SU-DHL-6 (cell line): ENCODE measurements around the gene SEMA4C.

Source experiments
- H2AFZ ChIP-seq: fragments of 200-600 bp; sonication (generic); 2 replicates; pipeline ENCODE4 v1.6.1; 2014; ENCODE audit warnings: low read depth, mild to moderate bottlenecking, moderate library complexity, mixed read lengths, antibody characterized with exemption, low read length; ENCODE audit not compliant: severe bottlenecking
- H3F3A ChIP-seq: fragments of 200-600 bp; shearing (Covaris generic); 2 replicates; pipeline ENCODE4 v1.6.0; 2016; ENCODE audit warnings: antibody characterized with exemption, mild to moderate bottlenecking; ENCODE audit not compliant: insufficient read depth
- H3K27ac ChIP-seq: fragments of 200-600 bp; sonication (generic); 2 replicates; pipeline ENCODE4 v1.5.1; 2016; ENCODE audit warnings: low read depth, mild to moderate bottlenecking, low read length, moderate library complexity, mixed read lengths
- H3K27me3 ChIP-seq: fragments of 200-600 bp; sonication (generic), shearing (Covaris generic); 2 replicates; pipeline ENCODE4 v1.6.0; 2014; ENCODE audit warnings: mild to moderate bottlenecking, low read length
- H3K36me3 ChIP-seq: fragments of 200-600 bp; sonication (generic); 2 replicates; pipeline ENCODE4 v1.6.1; 2014; ENCODE audit warnings: mild to moderate bottlenecking, low read length, mixed read lengths
- H3K4me2 ChIP-seq: fragments of 300-600, 200-600 bp; shearing (Covaris generic), sonication (generic); 2 replicates; pipeline ENCODE4 v1.6.0; 2014; ENCODE audit warnings: low read length, low read depth, mild to moderate bottlenecking; ENCODE audit not compliant: poor library complexity, severe bottlenecking
- H3K4me3 ChIP-seq: fragments of 200-600 bp; sonication (generic); 2 replicates; pipeline ENCODE4 v1.5.1; 2014; ENCODE audit warnings: antibody characterized with exemption, low read length, mild to moderate bottlenecking, mixed read lengths; ENCODE audit not compliant: insufficient read depth, poor library complexity, severe bottlenecking
- H3K79me2 ChIP-seq: fragments of 200-600 bp; sonication (generic); 2 replicates; pipeline ENCODE4 v1.6.1; 2014; ENCODE audit warnings: mild to moderate bottlenecking, low read length, moderate library complexity; ENCODE audit not compliant: insufficient read depth
- H3K9ac ChIP-seq: fragments of 200-600 bp; sonication (generic); 2 replicates; pipeline ENCODE4 v1.7.0; 2014; ENCODE audit warnings: mild to moderate bottlenecking, low read length
- H3K9me2 ChIP-seq: fragments of 200-600 bp; sonication (generic); replicated peaks from 2 replicates; pipeline ENCODE4 v1.6.1; 2014; ENCODE audit warnings: low read length; ENCODE audit not compliant: insufficient read depth
- H3K9me3 ChIP-seq: fragments of 200-600 bp; sonication (generic); 2 replicates; pipeline ENCODE4 v1.6.1; 2014; ENCODE audit warnings: low read length, mixed read lengths; ENCODE audit not compliant: insufficient read depth
- H4K20me1 ChIP-seq: fragments of 200-600 bp; sonication (generic); 2 replicates; pipeline ENCODE4 v1.6.1; 2014; ENCODE audit warnings: low read depth, mild to moderate bottlenecking, antibody characterized with exemption, low read length, moderate library complexity, mixed read lengths
- EZH2phosphoT487 ChIP-seq: fragments of 200-600 bp; sonication (generic), shearing (Covaris generic); conservative IDR thresholded peaks from 2 replicates; pipeline ENCODE4 v1.6.1; 2018; ENCODE audit warnings: mild to moderate bottlenecking, antibody characterized with exemption, low read length, moderate library complexity, mixed read lengths
- TF ChIP-seq, protein P1 (sequence below): fragments of 200-600 bp; sonication (generic); IDR thresholded peaks from one replicate; pipeline ENCODE4 v1.5.1; 2017; ENCODE audit warnings: antibody characterized with exemption, mild to moderate bottlenecking, low read length, moderate library complexity; ENCODE audit not compliant: insufficient read depth, poor library complexity, severe bottlenecking

The SEMA4C gene

DNA sequence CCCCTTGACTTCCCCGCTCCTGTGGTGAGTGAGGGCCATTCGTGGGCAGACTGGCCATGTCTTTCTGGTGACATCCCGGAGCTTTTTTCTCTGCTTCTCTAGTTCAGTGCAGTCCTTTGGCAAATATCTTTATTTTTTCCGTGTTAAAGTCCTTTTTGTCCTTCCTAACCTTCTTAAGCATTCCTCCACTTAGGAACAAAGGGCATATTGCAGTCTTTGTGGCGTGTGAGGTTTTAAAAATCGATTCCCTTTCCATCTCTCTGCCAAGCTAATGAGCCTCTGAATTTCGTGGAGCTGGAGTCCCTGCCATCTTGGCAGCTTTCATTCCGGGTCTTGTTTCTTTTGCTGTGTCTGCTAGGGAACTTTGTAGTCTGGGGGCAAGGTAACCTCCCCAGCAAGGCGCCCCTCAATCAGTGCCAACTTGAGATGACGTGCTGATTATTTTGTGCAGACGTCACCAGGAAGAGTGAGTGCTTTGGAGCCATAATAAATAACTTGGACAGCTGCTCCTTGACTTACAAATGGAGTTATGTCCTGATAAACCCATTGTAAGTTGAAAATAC lies 48.7 kb downstream of the SEMA4C start:
- Histone ChIP-seq H3K9ac (no peak overlapping the region), H2AFZ (no peak overlapping the region), H3K36me3 (no peaks in the 10 kb centered on the region), H3K27me3 (no peaks in the 10 kb centered on the region), H3K9me3 (no peaks in the 10 kb centered on the region), H3K4me3 (no peak overlapping the region), H3K79me2 (peaks cover 51% of the 10 kb centered on the region), H3K27ac (no peak overlapping the region), H3F3A (no peaks in the 10 kb centered on the region), H3K9me2 (no peaks in the 10 kb centered on the region), H4K20me1 (no peaks in the 10 kb centered on the region; the same call in 1 of the 2 replicates), H3K4me2 (no peak overlapping the region)
- TF ChIP-seq EZH2phosphoT487, result no peak
- TF ChIP-seq, protein P1, sequence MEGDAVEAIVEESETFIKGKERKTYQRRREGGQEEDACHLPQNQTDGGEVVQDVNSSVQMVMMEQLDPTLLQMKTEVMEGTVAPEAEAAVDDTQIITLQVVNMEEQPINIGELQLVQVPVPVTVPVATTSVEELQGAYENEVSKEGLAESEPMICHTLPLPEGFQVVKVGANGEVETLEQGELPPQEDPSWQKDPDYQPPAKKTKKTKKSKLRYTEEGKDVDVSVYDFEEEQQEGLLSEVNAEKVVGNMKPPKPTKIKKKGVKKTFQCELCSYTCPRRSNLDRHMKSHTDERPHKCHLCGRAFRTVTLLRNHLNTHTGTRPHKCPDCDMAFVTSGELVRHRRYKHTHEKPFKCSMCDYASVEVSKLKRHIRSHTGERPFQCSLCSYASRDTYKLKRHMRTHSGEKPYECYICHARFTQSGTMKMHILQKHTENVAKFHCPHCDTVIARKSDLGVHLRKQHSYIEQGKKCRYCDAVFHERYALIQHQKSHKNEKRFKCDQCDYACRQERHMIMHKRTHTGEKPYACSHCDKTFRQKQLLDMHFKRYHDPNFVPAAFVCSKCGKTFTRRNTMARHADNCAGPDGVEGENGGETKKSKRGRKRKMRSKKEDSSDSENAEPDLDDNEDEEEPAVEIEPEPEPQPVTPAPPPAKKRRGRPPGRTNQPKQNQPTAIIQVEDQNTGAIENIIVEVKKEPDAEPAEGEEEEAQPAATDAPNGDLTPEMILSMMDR, result no peak

DNA sequence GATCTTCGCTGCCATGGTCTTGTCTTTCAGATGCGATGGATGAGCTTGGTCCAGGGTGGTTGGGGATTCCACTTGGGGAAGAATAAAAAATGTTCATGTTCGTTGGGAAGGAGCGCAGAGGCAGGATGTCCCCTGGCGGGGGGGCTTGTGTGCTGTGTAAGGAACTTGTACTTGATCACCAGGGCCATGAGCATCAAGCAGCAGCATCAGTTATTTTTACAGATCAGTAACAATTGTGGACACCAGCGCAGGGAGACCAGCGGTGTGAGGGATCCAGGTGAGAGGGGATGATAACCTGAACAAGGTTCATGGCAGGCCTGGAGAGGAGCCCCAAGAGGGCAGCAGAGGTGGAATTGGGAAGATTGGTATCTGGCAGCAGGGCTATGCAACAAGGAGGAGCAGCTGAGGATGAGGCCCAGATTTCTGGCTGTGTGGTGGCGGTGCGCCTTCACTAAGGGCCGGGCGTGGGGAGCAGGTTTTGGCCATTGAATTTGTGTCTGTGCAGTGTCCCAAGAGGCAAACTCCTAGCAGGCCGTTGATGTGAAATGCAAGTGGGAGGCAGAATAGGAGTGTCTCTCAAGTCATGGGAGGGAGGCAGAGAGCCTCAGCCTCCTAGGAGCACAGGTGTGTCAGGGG lies 49.9 kb downstream of the SEMA4C start:
- H3K4me2 ChIP-seq, result no peak overlapping the region
- no peak overlapping the region for H2AFZ ChIP-seq
- H4K20me1 ChIP-seq, result no peaks in the 10 kb centered on the region; the same call in 1 of the 2 replicates
- H3K9me3 ChIP-seq, result no peaks in the 10 kb centered on the region
- no peaks in the 10 kb centered on the region for H3K27me3 ChIP-seq
- H3K9me2 ChIP-seq, result no peaks in the 10 kb centered on the region
- no peak overlapping the region for H3K9ac ChIP-seq
- no peak overlapping the region for H3K27ac ChIP-seq
- no peaks in the 10 kb centered on the region for H3K36me3 ChIP-seq
- H3K4me3 ChIP-seq, result no peak overlapping the region
- H3K79me2 ChIP-seq, result peaks cover 51% of the 10 kb centered on the region
- H3F3A ChIP-seq, result no peaks in the 10 kb centered on the region; the same call in 1 of the 2 replicates
- TF ChIP-seq EZH2phosphoT487, result no peak
- TF ChIP-seq, protein P1, result no peak

DNA sequence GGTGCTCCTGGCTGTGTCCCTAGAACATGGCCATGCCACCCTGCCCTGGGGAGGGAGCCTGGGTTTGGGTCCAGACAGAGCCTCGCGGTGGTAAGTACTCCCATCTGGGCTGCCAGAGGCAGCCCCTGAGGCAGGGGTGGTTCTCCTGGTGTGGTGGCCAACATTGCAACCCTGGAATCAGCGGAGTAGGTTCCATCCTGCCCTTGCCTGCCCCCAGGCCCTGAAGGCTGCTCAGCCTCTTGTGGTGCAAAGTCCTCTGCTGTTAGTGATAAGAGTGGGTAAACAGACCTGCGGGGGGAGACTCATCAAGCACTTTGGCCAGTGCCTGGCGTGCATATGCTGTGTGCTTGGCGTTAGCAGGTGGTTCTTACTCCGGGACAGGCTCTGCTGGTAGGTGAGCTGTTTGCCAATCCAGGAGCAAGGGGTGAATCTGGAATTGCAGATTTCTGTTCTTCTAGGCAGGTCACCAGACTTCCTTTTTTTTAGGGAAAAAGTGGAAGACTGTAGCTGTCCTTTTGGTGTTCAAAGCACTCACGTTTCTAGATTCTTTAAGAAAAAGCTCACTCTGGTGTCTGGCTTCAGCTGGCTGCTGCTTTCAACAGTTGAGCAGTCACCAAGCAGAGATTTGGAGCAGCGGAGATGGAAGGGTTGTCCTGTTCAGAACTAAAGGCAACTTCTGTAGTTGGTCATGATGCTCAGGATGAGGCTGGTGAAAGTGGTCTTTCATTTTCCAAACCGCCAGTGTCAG lies 50.6 kb downstream of the SEMA4C start:
- Histone ChIP-seq H3K9ac (no peak overlapping the region), H4K20me1 (no peaks in the 10 kb centered on the region; the same call in 1 of the 2 replicates), H3K79me2 (peaks cover 46% of the 10 kb centered on the region), H3K9me2 (no peaks in the 10 kb centered on the region), H3K27me3 (no peaks in the 10 kb centered on the region), H3K9me3 (no peaks in the 10 kb centered on the region), H3K36me3 (no peaks in the 10 kb centered on the region), H3F3A (no peaks in the 10 kb centered on the region; the same call in 1 of the 2 replicates), H3K4me2 (peak overlapping the region; percentile 31), H2AFZ (no peak overlapping the region), H3K27ac (no peak overlapping the region), H3K4me3 (no peak overlapping the region)
- TF ChIP-seq, protein P1, result no peak
- TF ChIP-seq EZH2phosphoT487, result no peak
